Fibroblast of skin of abdomen (primary cell): ENCODE data around the gene BLOC1S1.

Experiments
- DNase-seq: peaks from one replicate; pipeline ENCODE4 v3.0.0-alpha.2; 2013

Gene BLOC1S1

DNA sequence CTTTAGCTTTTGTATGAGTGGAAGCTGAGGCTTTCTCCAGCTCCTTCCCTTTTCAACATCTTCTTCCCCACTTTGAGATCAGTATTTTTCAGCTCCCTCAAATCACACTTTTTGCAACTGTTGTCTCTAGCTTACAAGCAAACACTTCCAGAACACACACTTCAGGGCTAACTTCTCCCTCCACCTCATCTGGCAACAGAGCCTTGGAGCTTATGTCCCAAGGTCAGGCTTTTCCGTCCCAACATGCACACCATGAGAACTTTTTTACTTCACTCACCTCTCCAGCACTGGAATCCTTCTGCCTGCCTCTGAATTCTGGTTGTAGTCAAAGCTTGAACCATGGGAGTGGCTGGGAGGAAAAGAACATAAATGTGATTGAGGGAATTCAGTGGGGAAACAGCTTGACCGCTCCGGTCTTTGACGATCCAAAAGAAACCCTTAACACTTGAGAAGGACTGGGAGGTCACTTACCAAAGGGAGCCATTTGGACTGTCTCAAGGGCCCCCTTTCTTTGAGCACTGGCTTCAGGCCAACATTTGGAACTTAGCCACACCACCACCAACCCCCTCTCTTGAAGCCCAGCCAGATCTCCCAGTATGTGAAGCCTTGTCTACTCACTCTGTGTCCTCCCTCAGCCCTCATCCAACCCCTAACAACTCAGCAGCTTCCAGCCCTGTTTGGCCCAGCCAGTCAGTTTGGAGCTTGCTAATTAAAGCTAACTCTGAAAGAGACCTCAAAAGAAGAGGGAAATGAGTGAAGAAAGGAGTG lies 3.9 kb upstream of the BLOC1S1 start:
- no peak for DNase-seq

DNA sequence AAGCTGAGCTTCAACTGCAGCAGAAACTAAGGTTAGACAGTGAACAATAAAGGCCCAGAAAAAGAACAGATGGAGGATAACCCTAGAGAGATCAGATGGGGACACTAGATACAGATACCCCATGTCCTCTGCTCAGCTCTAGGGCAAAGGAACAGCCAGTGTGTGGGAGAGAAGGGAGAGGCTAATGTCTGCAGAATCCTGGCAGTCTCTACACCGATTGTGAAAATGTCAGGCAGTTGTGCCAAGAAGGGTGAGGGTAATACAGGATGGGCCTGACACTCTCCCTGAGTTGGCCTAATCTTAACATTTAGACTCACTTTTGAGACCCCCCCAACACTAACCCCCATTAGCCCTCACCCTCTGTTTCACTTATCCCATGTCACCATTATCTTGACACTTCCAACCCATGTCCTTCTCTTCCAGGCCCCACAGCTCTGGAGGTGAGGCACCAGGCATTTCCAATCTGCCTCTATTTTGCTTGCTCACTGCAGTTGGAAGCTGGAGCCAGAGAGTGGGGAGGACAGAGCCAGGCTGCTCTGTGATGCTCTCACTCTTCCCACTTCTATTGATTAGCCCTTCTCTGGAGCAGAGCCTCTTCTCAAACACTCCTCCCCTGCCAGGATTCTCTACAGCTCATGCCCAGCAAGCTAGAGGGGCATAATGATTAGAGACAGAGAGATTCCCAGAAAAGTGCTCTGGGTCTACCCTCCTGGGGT lies 3.0 kb upstream of the BLOC1S1 start:
- no peak for DNase-seq

DNA sequence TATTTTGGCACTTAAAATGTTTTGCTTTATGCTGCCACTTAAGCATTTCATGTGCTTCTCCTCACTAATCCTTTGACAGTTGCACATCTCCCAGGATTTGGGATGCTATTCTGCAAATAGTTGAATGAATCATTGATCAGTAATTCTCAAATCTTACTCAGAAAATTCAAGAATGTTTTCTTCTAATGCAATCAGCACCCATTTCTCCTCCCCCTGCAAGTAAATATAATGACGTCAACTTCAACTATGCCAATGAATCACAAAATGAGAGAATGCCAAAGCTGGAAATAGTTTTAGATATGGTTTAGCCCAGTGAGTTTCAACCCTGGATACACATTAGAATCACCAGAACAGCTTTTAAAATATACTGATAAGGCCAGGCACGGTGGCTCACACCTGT lies 2.1 kb upstream of the BLOC1S1 start:
- peak; percentile 84 for DNase-seq

DNA sequence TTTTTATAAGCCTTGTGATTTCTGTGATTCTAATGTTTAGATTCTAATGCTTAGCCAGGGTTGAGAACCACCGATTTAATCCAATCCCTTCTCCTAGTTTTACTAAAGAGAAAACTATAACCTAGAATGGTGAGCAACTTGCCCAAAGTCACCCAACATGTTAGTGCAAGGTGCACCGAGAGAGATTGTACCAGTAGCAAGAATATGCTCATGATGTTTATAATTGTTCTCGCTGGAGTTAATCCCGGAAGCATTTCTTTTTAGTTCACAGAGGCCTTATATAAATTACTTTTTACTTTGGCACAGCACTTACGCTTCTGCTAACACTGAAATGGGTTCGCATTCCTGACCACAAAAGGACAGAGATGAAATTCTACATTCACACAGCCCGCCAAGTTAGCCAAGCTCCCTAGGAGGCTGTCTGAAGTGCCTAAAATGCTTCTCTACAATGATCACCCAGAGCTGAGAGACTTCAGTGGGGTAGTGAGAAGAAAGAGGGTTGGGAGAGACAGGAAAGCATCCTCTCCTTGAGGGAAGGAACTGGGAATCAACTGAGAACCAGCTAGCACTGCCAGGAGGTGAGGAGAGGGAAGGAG lies 579 bp upstream of the BLOC1S1 start:
- DNase-seq, result no peak

DNA sequence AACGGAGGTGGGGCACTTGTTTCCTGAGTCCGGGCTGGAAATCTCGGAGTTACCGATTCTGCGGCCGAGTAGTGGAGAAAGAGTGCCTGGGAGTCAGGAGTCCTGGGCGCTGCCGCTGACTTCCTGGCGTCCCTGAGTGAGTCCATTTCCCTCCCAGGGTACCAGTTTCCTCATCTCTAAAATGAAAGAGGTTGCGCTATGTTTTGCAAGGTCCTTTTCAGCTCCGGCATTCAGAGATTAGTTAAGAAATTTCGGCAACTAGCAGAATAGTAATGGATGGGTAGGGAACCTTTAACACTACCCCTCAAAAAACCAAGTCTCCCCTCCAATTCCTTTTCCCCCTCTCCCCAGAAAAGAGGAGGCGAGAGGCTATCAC lies 724 bp downstream of the BLOC1S1 start:
- DNase-seq, result no peak

DNA sequence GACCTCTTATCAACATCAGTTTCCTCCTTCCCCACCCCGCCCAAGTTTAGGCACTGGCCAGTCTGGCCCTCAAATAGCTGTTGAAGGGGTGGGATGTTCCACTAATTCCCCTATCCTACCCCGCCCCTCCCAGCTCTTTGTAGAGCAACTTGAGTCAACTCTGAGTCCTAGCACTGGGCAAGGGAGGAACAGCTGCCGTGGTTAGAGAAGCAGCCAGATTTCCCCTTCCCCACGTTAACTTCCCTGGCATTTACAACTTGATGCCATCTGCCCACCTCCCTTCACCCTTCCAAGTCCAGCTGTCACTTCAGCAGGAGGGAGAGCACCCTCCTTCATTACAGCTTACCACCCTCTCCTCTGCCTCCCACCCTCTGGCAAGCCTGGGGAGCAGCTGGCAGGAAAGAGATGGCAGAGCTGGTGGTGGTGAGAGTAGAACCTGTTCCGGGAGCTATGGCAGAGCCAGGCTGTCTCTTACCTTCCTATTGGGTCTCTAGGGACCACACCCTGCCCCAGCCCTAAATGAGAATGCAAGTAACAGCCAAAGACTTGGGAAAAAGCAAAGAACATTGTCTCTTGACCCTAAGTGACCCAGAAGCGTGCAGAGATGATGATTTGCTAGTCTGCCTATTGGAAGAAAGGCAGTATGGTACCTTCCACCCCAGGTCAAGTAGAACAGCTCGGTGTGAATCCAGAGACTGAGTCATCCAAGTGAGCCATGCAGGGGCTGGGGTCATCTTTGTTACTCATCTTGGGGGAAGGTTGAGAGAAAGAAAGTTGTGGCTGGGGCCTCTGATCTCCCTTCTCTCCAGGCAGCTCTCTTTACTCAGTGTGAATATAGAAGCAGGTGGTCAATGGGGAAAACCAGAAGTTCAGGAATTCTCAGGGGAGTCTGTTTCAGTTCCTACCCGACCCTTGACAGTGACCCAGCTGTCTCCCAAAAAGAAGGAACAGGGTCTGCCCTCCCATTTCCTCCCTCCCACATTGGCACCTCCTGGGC lies 1.5 kb downstream of the BLOC1S1 start:
- DNase-seq, result peak; percentile 52

DNA sequence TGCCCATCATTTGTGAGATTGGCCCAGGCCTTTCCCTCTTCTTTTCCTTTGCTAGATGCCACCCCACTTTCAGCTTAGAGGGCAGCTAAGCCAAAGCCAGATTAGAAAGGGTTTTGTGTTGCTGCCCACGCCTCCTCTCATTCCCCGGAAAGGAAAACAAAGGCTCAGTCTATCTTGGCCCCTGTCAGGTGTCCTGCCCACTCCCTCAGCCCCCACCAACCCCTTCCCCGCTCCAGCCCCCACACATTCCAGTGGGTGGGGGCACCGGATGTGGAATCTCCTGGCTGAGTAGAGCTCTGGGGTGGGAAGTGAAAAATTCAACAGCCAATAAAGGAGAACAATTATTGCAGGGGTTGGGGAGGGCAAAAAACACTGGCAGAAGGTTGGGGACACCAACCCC lies 2.2 kb downstream of the BLOC1S1 start:
- no peak for DNase-seq

DNA sequence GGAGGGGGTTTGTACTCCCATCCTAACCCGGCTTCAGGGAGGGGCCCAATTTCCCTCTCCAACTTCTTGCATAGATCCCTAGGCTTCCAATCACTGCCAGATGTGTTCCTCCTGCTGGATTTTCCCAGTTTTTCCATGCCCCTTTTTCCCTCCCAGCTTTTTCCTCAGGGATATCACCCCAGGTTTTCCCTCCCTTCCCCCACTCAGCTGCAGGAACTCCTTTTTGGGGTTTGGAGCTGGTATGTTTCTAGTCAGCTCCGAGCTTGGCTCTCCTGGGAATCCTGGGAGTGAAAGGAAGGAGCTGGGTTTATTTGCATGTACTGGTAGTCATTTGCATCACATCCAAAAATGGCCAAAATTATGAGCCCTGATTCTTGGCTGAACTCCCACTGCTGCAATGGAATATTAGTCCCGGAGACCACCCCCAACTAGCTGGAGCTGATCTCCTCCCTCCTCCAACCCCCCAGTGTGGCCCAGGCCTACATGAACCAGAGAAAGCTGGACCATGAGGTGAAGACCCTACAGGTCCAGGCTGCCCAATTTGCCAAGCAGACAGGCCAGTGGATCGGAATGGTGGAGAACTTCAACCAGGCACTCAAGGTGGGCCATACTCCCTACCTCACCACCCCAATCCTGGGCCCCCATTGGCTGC lies 2.9 kb downstream of the BLOC1S1 start:
- DNase-seq, result peak; percentile 29

DNA sequence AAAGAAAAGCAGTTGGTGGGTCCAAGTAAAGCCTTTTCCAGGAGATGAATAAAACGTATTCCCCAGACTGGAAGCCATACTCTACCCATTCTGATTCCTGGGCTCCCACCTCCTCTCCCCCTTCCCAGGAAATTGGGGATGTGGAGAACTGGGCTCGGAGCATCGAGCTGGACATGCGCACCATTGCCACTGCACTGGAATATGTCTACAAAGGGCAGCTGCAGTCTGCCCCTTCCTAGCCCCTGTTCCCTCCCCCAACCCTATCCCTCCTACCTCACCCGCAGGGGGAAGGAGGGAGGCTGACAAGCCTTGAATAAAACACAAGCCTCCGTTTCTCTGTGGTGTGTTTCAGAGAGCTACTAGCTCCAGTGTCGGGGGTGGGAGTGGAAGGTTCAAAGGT lies 3.5 kb downstream of the BLOC1S1 start:
- DNase-seq, result no peak

DNA sequence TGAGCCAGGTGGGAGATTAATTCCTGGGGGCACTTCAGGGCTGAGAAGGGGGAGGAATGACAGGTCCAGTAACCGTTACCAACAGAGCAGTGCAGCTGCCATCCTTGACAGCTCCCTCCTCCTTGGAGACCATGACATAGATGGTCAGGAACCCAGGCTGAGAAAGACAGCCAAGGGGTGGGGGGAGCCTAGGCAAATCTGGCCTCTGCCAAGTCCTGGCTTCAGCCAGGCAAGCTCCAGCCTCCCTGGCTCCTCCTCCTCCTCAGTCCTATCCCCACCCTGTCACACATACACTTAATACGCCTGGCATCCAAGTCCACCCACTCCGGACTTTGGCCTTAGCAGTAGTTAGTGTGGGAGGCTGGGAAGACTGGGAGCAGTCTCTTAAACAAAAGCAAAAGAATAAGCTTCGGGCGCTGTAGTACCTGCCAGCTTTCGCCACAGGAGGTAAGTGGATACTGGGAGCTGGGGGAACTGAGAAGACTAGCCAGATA lies 4.3 kb downstream of the BLOC1S1 start, which contains the start of gene RDH5:
RDH5 (plus strand) TSS at position 323 of the 494 bp plus-strand sequence. CDS start 792 bp downstream, outside the sequence.
- peak; percentile 47 for DNase-seq

DNA sequence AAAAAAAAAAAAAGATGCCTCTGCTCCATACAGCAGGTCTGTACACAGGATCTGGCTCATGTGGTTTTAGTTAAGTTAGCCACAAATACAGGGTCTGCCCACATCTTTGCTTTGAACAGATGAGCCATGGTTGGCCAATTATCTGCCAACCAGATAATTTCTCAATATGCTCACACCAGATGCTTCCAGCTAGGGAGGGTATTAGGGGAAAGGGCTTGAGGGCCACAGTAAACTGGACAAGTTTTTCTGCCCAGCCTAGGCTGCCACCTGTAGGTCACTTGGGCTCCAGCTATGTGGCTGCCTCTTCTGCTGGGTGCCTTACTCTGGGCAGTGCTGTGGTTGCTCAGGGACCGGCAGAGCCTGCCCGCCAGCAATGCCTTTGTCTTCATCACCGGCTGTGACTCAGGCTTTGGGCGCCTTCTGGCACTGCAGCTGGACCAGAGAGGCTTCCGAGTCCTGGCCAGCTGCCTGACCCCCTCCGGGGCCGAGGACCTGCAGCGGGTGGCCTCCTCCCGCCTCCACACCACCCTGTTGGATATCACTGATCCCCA lies 5.1 kb downstream of the BLOC1S1 start:
- peak; percentile 86 for DNase-seq

DNA sequence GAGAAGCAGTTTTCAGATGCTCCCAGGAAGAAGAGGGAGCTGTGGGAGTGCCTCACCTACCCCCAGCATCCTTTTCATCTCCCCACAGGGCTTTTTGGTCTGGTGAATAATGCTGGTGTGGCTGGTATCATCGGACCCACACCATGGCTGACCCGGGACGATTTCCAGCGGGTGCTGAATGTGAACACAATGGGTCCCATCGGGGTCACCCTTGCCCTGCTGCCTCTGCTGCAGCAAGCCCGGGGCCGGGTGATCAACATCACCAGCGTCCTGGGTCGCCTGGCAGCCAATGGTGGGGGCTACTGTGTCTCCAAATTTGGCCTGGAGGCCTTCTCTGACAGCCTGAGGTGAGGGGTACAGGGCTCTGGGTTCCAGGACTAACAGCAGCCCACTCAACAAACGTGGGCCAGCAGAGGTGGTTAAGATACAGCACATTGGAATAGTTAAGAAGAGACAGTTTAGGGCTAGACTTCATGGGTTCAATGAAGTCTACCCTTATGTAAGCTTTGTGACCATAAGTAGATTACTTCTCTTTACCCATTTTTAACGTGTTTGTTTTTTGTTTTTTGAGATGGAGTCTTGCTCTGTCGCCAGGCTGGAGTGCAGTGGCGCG lies 5.9 kb downstream of the BLOC1S1 start:
- no peak for DNase-seq

DNA sequence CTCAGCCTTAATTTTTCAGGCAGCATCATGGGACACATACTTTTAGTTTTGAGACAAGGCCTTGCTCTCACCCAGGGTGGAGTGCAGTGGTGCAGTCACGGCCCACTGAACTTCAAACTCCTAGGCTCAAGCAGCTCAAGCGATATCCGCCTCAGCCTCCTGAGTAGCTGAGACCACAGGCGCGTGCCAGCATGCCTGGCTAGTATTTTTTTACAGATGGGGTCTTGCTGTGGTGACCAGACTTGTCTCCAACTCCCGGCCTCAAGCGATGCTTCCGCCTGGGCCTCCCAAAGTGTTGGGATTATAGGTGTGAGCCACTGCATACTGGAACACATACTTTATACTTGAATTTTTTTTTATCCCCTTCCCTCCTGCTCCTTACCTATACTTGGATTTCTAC lies 7.1 kb downstream of the BLOC1S1 start:
- DNase-seq, result no peak

DNA sequence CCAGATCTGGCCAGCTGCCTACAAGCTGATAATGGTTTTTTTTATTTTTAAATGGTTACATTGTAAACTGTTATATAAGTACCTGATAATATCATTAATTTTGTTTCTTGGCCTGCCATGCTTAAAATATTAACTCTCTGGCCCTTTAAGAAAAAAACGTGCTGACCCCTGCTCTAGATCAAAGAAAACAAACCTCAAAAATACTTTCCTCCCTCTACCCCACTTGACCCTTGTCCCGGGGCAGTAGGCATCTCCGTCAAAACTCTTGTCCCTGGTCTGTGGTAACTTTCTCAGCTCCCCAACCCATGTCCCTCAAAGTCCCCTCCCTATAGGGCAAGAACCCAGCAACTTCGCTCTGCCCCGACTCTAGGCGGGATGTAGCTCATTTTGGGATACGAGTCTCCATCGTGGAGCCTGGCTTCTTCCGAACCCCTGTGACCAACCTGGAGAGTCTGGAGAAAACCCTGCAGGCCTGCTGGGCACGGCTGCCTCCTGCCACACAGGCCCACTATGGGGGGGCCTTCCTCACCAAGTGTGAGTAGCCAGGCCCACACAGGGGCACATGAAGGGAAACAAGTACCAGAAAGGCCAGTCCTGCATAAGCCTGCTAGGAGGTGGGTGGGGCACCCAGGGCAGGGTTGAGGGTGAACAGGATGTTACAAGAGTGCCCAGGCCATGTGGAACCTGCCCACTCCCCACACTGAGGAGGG lies 7.8 kb downstream of the BLOC1S1 start:
- no peak for DNase-seq

DNA sequence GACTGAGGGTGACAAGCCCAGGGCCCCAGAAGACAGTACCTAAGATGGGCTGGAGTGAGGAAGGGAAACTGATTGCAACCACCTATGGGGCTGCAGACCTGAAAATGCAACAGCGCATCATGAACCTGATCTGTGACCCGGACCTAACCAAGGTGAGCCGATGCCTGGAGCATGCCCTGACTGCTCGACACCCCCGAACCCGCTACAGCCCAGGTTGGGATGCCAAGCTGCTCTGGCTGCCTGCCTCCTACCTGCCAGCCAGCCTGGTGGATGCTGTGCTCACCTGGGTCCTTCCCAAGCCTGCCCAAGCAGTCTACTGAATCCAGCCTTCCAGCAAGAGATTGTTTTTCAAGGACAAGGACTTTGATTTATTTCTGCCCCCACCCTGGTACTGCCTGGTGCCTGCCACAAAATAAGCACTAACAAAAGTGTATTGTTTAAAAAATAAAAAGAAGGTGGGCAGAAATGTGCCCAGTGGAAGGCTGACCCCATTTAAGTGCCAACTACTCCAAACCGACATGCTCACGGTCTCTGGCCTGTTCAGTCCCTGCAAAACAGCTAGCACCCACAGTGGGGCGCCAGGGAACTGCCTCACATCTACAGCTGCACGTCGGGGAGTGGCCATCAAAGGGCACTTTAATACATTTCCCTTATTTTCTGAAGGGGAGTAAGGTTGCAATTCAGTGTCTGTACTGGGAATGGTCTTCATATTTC lies 8.5 kb downstream of the BLOC1S1 start:
- peak; percentile 63 for DNase-seq

DNA sequence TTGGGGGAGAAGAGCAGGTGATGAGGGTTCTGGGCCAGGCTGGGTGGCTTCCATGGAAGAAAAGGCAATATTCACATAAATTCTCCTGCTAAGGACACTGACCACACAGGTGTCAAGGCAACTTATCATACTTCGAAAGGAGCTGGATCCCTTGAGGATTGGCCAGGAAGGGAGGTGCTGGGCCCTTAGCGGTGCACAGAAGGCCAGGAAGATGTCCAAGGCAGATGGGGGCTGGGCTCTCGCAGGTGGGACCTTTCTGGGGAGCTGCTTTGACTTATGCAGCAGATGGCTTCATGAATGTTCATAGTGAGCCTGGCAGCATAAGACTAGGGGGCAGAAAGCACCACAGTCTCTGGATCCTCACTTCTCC lies 9.1 kb downstream of the BLOC1S1 start:
- DNase-seq, result no peak

DNA sequence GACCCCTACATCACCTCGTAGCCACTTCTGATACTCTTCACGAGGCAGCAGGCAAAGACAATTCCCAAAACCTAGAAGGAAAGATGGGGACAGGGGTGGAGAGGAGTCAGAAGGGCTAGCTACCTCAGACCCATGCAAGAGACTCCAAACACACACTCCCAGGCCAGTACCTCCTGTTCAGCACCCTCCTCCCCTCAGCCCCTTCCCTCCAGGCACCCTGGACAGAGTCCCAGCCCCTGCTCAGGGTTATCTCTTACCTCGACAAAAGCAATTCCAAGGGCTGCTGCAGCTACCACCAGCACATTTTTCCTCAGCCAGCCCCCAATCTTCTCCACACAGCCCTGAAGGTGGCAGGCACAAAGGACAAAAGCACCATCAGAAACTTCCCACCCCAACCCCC lies 9.7 kb downstream of the BLOC1S1 start:
- DNase-seq, result no peak

DNA sequence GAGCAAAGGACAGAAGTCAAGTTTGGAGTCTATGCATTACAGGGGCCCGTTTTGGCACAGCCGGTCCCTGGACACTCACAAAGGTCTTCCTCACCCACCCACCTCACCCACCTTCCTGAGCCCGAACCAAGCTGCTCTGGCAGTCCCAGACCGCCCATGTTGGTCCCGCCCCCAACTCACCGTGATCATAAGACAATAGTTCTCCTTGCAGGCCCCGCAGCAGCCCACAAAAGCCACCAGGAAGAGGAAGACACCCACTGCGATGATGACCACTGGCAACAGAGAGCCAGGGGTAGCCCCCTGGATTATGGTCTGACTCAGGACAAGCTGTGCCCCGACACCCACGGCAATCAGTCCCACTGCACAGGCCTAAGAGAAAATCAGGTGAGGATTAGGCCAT lies 11.1 kb downstream of the BLOC1S1 start:
- DNase-seq, result no peak

DNA sequence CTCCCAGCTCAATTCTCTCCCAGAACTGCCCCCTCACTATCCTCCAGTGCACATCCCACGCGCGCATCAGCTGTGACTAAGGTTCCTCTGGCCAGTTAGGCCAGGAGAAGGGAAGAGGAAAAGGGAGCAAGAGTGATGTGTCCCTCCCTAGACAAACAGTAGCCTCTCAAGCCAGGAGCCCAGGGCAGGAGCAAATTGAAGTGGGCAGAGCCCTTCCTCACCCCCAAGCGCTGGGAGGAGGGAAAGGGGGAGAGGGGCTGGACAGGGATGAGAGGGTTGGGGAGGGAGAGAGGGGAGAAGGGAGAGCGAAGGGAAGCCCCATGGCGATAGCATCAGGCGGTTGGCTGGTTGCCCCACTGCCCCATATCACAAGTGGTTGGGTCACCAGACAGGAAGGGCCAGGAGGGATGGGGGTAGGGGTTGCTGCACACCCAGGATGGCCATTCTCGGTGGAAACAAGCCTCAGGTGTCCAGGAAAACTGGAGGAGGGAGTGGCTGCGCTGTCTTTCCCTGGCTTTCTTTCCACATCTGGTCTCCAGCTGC lies 11.9 kb downstream of the BLOC1S1 start:
- DNase-seq, result no peak
